Fibroblast of skin of abdomen (primary cell): ENCODE data around the gene ANXA5.

Source experiments
- DNase-seq: peaks from one replicate; pipeline ENCODE4 v3.0.0-alpha.2; 2013

The ANXA5 gene

GRCh38 chr4:121676345-121677075 lies 20.3 kb downstream of the ANXA5 start:
- no peak for DNase-seq

GRCh38 chr4:121675715-121676114 lies 21.1 kb downstream of the ANXA5 start:
- DNase-seq = no peak

GRCh38 chr4:121674696-121675095 lies 22.1 kb downstream of the ANXA5 start:
- no peak for DNase-seq

GRCh38 chr4:121674191-121674590 lies 22.6 kb downstream of the ANXA5 start:
- DNase-seq = no peak

GRCh38 chr4:121669163-121669550 lies 27.6 kb downstream of the ANXA5 start:
- DNase-seq = peak; percentile 77

- peak; percentile 98 for DNase-seq
Measured at GRCh38 chr4:121668368-121669162, 28.2 kb downstream of the ANXA5 start.

GRCh38 chr4:121666091-121666679 lies 30.6 kb downstream of the ANXA5 start:
- DNase-seq = no peak

- no peak for DNase-seq
Measured at GRCh38 chr4:121665371-121665770, 31.4 kb downstream of the ANXA5 start.

- no peak for DNase-seq
Measured at GRCh38 chr4:121662225-121662624, 34.6 kb downstream of the ANXA5 start.

- peak; percentile 38 for DNase-seq
Measured at GRCh38 chr4:121660175-121660933, 36.4 kb downstream of the ANXA5 start.

- DNase-seq = no peak
Measured at GRCh38 chr4:121658125-121658524, 38.7 kb downstream of the ANXA5 start.

- peak; percentile 71 for DNase-seq
Measured at GRCh38 chr4:121656269-121656641, 40.5 kb downstream of the ANXA5 start.

- DNase-seq = no peak
Measured at GRCh38 chr4:121655320-121656268, 41.2 kb downstream of the ANXA5 start.

GRCh38 chr4:121654738-121655137 lies 42.0 kb downstream of the ANXA5 start:
- DNase-seq = no peak

GRCh38 chr4:121653986-121654385 lies 42.8 kb downstream of the ANXA5 start:
- DNase-seq = no peak

GRCh38 chr4:121653214-121653613 lies 43.6 kb downstream of the ANXA5 start:
- DNase-seq = no peak

GRCh38 chr4:121651597-121651996 lies 45.2 kb downstream of the ANXA5 start:
- DNase-seq = no peak

- DNase-seq = no peak
Measured at GRCh38 chr4:121650741-121651140, 46.0 kb downstream of the ANXA5 start.

- peak; percentile 54 for DNase-seq
Measured at GRCh38 chr4:121648516-121648915, 48.3 kb downstream of the ANXA5 start.

- DNase-seq = no peak
Measured at GRCh38 chr4:121642876-121643585, 53.7 kb downstream of the ANXA5 start.

- DNase-seq = no peak
Measured at GRCh38 chr4:121642292-121642691, 54.5 kb downstream of the ANXA5 start.
